ENCODE measurements around the gene SRSF4. TPM values are rescaled to one million over a fixed set of nuclear protein-coding genes. Genes with fewer than 3 reads are reported as not detected.

Gene SRSF4
- total RNA-seq, 4 donors from 2014 or later, result 67.1 to 94.7 (median 85.2) TPM

- Histone ChIP-seq H3K36me3 (peaks cover 11 to 19% of the 10 kb centered on the region in 2 donors), H3K9me3 (no peaks in the 10 kb centered on the region), H3K4me3 (replicated peaks in 1 of 3) (no peak overlapping the region), H3K4me1 (no peaks in the 10 kb centered on the region), H3K27me3 (no peaks in the 10 kb centered on the region), H3K27ac (no peak overlapping the region)
- DNase-seq, result no peak
- WGBS, 2 donors, result 82 to 85% methylated on average over 7 of the region's 7 CpGs
- intact Hi-C loops (cut with DNase I), result no loop called here
- TF ChIP-seq, protein P1, sequence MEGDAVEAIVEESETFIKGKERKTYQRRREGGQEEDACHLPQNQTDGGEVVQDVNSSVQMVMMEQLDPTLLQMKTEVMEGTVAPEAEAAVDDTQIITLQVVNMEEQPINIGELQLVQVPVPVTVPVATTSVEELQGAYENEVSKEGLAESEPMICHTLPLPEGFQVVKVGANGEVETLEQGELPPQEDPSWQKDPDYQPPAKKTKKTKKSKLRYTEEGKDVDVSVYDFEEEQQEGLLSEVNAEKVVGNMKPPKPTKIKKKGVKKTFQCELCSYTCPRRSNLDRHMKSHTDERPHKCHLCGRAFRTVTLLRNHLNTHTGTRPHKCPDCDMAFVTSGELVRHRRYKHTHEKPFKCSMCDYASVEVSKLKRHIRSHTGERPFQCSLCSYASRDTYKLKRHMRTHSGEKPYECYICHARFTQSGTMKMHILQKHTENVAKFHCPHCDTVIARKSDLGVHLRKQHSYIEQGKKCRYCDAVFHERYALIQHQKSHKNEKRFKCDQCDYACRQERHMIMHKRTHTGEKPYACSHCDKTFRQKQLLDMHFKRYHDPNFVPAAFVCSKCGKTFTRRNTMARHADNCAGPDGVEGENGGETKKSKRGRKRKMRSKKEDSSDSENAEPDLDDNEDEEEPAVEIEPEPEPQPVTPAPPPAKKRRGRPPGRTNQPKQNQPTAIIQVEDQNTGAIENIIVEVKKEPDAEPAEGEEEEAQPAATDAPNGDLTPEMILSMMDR (IDR thresholded peaks at IDR 0.05), result no peak
- no peak for TF ChIP-seq POLR2A (IDR thresholded peaks at IDR 0.05)
Measured at GRCh38 chr1:29210278-29211085, 28.8 kb upstream of the SRSF4 start.

DNA sequence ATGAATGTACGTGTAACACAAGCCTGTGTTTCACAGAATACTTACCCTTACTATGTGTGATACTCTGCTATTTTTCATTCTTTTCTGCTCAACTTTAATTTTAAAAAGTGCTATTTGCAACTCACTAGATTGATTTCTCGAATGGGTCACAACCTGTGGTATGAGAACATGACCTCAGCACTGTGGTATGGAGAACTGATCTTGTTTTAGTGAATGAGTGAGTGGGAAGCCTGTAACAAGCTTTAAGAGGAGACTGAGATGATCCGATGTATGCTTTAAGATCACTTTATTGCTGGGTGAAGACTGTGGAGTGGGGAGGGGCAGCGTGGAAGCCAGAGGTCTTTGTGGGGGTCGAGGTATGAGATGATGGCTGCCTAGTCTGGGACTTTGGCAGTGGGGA, 27.5 kb upstream of the SRSF4 start:
- intact Hi-C loops (cut with DNase I), result loop anchor here (10.0 kb wide), 2 partner anchors 174 to 424 kb away; no protein-coding TSS in a partner anchor
- no peak overlapping the region for H3K27ac ChIP-seq
- 84 to 86% methylated on average over 5 of the region's 5 CpGs for WGBS, 2 donors
- peaks cover 4 to 11% of the 10 kb centered on the region in 2 donors for H3K36me3 ChIP-seq
- no peaks in the 10 kb centered on the region for H3K9me3 ChIP-seq
- no peak overlapping the region for H3K4me3 ChIP-seq (replicated peaks in 1 of 3)
- H3K27me3 ChIP-seq, result no peaks in the 10 kb centered on the region
- H3K4me1 ChIP-seq, result no peaks in the 10 kb centered on the region
- no peak for DNase-seq
- TF ChIP-seq, protein P1 (IDR thresholded peaks at IDR 0.05), result no peak
- no peak for TF ChIP-seq POLR2A (IDR thresholded peaks at IDR 0.05)

- no peak overlapping the region for H3K27ac ChIP-seq
- no peaks in the 10 kb centered on the region for H3K27me3 ChIP-seq
- no peaks in the 10 kb centered on the region for H3K9me3 ChIP-seq
- TF ChIP-seq POLR2A (IDR thresholded peaks at IDR 0.05), result no peak
- TF ChIP-seq, protein P1 (IDR thresholded peaks at IDR 0.05), result no peak
- intact Hi-C loops (cut with DNase I), result loop anchor here (10.0 kb wide), 2 partner anchors 174 to 424 kb away; no protein-coding TSS in a partner anchor
- no peak for DNase-seq
- no peak overlapping the region for H3K4me3 ChIP-seq (replicated peaks in 1 of 3)
- no peaks in the 10 kb centered on the region for H3K4me1 ChIP-seq
- 76 to 83% methylated on average over 4 of the region's 4 CpGs for WGBS, 2 donors
- H3K36me3 ChIP-seq, result peaks cover 4 to 11% of the 10 kb centered on the region in 2 donors
Measured at GRCh38 chr1:29208442-29208841, 26.7 kb upstream of the SRSF4 start.

- DNase-seq, result peak; percentile 96 to 98
- WGBS, 2 donors, result 26 to 28% methylated on average over 14 of the region's 14 CpGs
- TF ChIP-seq POLR2A (IDR thresholded peaks at IDR 0.05), result peak in 1 of 2 donors; percentile 50
- TF ChIP-seq, protein P1 (IDR thresholded peaks at IDR 0.05), result peak; percentile 77 to 97 (median 94)
- intact Hi-C loops (cut with DNase I), result loop anchor here (2.0 to 10.0 kb wide), 3 partner anchors 168 to 418 kb away; no protein-coding TSS in a partner anchor
- H3K27ac ChIP-seq, result peak overlapping the region; percentile 82 to 99 (median 85)
- H3K4me3 ChIP-seq (replicated peaks in 1 of 3), result no peak overlapping the region
- peaks cover 10 to 13% of the 10 kb centered on the region in 2 donors for H3K4me1 ChIP-seq
- H3K9me3 ChIP-seq, result no peaks in the 10 kb centered on the region
- H3K36me3 ChIP-seq, result peaks cover 0 to 6% of the 10 kb centered on the region in 2 donors
- no peaks in the 10 kb centered on the region for H3K27me3 ChIP-seq
Measured at GRCh38 chr1:29202584-29203340, 21.1 kb upstream of the SRSF4 start.

Measured in thyroid gland (tissue), 4 donors.